Panc1 (cell line): ENCODE results near the gene BCL11B. TPM values are rescaled to one million over a fixed set of nuclear protein-coding genes. Genes with fewer than 3 reads are reported as not detected.

Experiments
- ATAC-seq: fragments of 200-7000 bp; cut with Tn5 transposase; 2 replicates; pipeline ENCODE4 v1.9.1; 2020; ENCODE audit warnings: mild to moderate bottlenecking, moderate library complexity
- BruUV-seq: library from RNA; stranded (reverse); fragments of 400-500 nt; replicated peaks from 2 replicates; lab custom pipeline; 2021; lab: Mats Ljungman, UMichigan
- CTCF ChIA-PET: fragments of 300-600 bp; sonication (Branson Sonifier 250); formaldehyde crosslinking; loops from one replicate; lab custom pipeline; 2022; ENCODE audit warnings: antibody characterized with exemption; lab: Charles Lee
- POLR2A ChIA-PET: fragments of 300-600 bp; sonication (Branson Sonifier 250); formaldehyde crosslinking; loops from one replicate; lab custom pipeline; 2022; ENCODE audit warnings: antibody characterized with exemption; lab: Charles Lee
- DNase-seq: peaks from one replicate; pipeline ENCODE4 v3.0.0-alpha.2; 2010; ENCODE audit warnings: low read depth, low spot score
- H3K27ac ChIP-seq: 2 replicates; pipeline ENCODE4 v1.5.1; 2011; ENCODE audit warnings: mild to moderate bottlenecking, low read length, inconsistent platforms
- H3K27me3 ChIP-seq: fragments of 200-500 bp; sonication (Bioruptor generic); 2 replicates; pipeline ENCODE4 v1.6.0; 2014; ENCODE audit warnings: low read length, inconsistent platforms; ENCODE audit not compliant: control insufficient read depth, insufficient read depth
- H3K36me3 ChIP-seq: fragments of 200-500 bp; sonication (Bioruptor generic); 2 replicates; pipeline ENCODE4 v1.5.1; 2014; ENCODE audit warnings: inconsistent platforms, mild to moderate bottlenecking, low read length, moderate library complexity; ENCODE audit not compliant: control insufficient read depth, insufficient read depth
- H3K4me1 ChIP-seq: 2 replicates; pipeline ENCODE4 v1.5.1; 2011; ENCODE audit warnings: inconsistent platforms, mild to moderate bottlenecking, low read length, moderate library complexity; ENCODE audit not compliant: control insufficient read depth, insufficient read depth
- H3K4me3 ChIP-seq, 2 experiments: 2 replicates each; pipeline ENCODE4 v1.5.1; 2011 to 2012; ENCODE audit warnings: low read depth in 2 of 2, low read length in 2 of 2, mild to moderate bottlenecking in 2 of 2, inconsistent platforms in 1 of 2, moderate library complexity in 1 of 2
- H3K9me3 ChIP-seq: fragments of 200-500 bp; sonication (Bioruptor generic); 2 replicates; pipeline ENCODE4 v1.5.1; 2014; ENCODE audit warnings: low read depth, mild to moderate bottlenecking, inconsistent platforms, low read length, moderate library complexity; ENCODE audit not compliant: control insufficient read depth, insufficient read depth
- POLR2AphosphoS5 ChIP-seq: IDR thresholded peaks from 2 replicates; pipeline ENCODE4 v1.6.1; 2012; ENCODE audit warnings: mild to moderate bottlenecking, low read depth, low read length, moderate library complexity
- SIN3A ChIP-seq: IDR thresholded peaks from 2 replicates; pipeline ENCODE4 v1.6.1; 2012; ENCODE audit warnings: low read depth, mild to moderate bottlenecking, low read length, moderate library complexity, borderline replicate concordance; ENCODE audit not compliant: insufficient read depth
- TCF7L2 ChIP-seq: IDR thresholded peaks from 2 replicates; pipeline ENCODE4 v1.6.1; 2011; ENCODE audit warnings: mild to moderate bottlenecking, low read depth, low read length, inconsistent platforms
- in situ Hi-C: cut with HindIII; loops from 2 replicates; pipeline ENCODE4 v1.10.0; 2016; ENCODE audit warnings: low sequenced_read_pairs, low pct_unique_long_range_greater_than_20kb
- intact Hi-C: fragments of 100-400 bp; cut with micrococcal nuclease; formaldehyde crosslinking; loops from one replicate; pipeline ENCODE4 v1.10.0; 2022; ENCODE audit not compliant: unreplicated experiment
- total RNA-seq: library from RNA; stranded (reverse); gene quantifications from one replicate; pipeline ENCODE4 v1.2.1, GENCODE V29; 2021; ENCODE audit not compliant: unreplicated experiment
- TF ChIP-seq, protein P1 (sequence below), 2 experiments: IDR thresholded peaks; 2 replicates each; pipeline ENCODE4 v1.6.1; 2011 to 2012; ENCODE audit warnings: low read depth in 2 of 2, control low read depth in 1 of 2, low read length in 1 of 2, mild to moderate bottlenecking in 1 of 2, moderate library complexity in 1 of 2; ENCODE audit not compliant: insufficient read depth in 1 of 2
- TF ChIP-seq, protein P2 (sequence below): fragments of 450-650 bp; IDR thresholded peaks from 2 replicates; pipeline ENCODE4 v1.5.1; 2017; ENCODE audit warnings: mild to moderate bottlenecking

BCL11B gene
- total RNA-seq, 1 experiment from 2014 or later = 0.23 TPM

DNA sequence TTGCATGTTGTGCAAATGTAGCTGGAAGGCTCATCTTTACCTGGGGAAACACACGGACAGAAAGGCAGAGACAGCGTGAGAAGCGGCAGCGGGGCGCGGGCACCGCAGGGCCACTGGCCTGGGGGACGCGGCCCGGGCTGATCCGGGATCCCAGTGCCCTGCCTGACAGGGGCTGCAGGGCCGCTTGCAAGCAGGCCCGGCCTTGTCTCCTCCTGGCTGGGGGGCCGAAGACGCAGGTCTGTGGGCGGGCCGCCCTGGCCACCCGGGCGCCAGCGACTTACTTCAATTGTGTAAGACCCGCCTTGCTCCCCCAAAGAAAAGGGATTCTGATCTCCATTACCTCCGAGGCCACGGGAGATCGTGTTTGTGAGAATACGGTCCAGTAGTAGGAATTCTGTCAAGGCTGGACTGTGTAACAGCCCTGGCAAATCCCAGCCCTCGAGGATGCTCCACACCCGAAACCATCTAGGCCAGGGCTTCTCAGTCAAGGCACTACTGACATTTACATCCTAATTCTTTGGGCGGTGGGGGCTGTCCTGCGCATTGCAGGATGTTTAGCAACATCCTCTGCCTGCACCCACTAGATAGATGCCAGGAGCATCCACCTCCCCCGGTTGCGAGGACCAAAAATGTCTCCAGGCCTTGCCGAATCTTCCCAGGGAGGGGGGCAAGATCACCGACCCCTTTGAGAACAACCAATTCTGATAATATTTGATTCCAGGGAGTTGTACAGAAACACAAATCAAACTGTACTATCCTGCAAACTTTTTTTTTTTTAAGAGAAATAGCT lies 95.6 kb downstream of the BCL11B start:
- no peaks in the 10 kb centered on the region for H3K4me1 ChIP-seq
- no peaks in the 10 kb centered on the region for H3K36me3 ChIP-seq
- no peaks in the 10 kb centered on the region for H3K9me3 ChIP-seq
- TF ChIP-seq, protein P1, sequence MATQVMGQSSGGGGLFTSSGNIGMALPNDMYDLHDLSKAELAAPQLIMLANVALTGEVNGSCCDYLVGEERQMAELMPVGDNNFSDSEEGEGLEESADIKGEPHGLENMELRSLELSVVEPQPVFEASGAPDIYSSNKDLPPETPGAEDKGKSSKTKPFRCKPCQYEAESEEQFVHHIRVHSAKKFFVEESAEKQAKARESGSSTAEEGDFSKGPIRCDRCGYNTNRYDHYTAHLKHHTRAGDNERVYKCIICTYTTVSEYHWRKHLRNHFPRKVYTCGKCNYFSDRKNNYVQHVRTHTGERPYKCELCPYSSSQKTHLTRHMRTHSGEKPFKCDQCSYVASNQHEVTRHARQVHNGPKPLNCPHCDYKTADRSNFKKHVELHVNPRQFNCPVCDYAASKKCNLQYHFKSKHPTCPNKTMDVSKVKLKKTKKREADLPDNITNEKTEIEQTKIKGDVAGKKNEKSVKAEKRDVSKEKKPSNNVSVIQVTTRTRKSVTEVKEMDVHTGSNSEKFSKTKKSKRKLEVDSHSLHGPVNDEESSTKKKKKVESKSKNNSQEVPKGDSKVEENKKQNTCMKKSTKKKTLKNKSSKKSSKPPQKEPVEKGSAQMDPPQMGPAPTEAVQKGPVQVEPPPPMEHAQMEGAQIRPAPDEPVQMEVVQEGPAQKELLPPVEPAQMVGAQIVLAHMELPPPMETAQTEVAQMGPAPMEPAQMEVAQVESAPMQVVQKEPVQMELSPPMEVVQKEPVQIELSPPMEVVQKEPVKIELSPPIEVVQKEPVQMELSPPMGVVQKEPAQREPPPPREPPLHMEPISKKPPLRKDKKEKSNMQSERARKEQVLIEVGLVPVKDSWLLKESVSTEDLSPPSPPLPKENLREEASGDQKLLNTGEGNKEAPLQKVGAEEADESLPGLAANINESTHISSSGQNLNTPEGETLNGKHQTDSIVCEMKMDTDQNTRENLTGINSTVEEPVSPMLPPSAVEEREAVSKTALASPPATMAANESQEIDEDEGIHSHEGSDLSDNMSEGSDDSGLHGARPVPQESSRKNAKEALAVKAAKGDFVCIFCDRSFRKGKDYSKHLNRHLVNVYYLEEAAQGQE (IDR thresholded peaks at IDR 0.05; ENCODE audit: insufficient read depth in 1 of 2, low read depth in 2 of 2, low read length in 1 of 2) = no peak
- TF ChIP-seq, protein P2, sequence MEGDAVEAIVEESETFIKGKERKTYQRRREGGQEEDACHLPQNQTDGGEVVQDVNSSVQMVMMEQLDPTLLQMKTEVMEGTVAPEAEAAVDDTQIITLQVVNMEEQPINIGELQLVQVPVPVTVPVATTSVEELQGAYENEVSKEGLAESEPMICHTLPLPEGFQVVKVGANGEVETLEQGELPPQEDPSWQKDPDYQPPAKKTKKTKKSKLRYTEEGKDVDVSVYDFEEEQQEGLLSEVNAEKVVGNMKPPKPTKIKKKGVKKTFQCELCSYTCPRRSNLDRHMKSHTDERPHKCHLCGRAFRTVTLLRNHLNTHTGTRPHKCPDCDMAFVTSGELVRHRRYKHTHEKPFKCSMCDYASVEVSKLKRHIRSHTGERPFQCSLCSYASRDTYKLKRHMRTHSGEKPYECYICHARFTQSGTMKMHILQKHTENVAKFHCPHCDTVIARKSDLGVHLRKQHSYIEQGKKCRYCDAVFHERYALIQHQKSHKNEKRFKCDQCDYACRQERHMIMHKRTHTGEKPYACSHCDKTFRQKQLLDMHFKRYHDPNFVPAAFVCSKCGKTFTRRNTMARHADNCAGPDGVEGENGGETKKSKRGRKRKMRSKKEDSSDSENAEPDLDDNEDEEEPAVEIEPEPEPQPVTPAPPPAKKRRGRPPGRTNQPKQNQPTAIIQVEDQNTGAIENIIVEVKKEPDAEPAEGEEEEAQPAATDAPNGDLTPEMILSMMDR = no peak
- TF ChIP-seq SIN3A (no peak), POLR2AphosphoS5 (no peak), TCF7L2 (no peak)
- H3K4me3 ChIP-seq = no peak overlapping the region
- in situ Hi-C loops = no loop called here
- BruUV-seq = no TSS peak
- ATAC-seq (no peak), DNase-seq (no peak)
- no peak overlapping the region for H3K27ac ChIP-seq
- H3K27me3 ChIP-seq = no peaks in the 10 kb centered on the region; the same call in none of the 2 replicates
- ChIA-PET CTCF (no interaction called here), POLR2A (no interaction called here)
- intact Hi-C loops = no loop called here

DNA sequence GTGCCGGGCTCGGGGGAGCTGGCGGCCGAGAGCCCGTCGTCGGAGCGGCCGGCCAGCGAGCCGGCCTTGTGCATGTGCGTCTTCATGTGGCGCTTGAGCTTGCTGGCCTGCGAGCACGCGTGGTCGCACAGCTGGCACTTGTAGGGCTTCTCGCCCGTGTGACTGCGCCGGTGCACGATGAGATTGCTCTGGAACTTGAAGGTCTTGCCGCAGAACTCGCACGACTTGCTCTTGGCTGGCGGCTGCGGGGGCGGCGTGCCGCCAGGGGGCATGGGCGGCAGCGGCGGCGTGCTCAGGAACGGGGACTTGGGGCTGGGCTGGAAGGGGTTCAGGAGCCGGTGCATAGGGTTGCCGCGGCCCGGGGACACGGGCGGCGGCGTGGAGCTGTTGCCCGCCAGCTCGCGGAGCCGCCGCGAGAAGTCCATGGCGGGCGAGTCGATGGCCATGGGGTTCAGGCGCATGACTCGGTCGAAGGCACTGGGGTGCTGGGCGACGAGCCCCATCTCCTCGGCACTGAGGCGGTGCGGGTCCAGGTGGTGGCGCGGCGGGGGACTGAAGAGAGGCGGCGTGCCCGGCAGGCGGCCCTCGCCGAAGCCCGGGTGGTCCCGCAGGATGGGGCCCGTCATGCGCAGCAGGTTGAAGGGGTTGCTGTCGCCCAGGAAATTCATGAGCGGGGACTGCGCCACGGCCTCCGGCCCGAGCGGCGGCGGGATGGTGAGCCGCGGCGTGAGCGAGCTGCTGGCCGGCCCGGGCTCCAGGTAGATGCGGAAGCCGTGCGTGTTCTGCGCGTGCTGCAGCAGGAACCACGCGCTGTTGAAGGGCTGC lies 96.5 kb downstream of the BCL11B start:
- intact Hi-C loops = no loop called here
- POLR2A ChIA-PET = no interaction called here
- BruUV-seq = no TSS peak

More for the DNA sequence above, 96.5 kb downstream of the BCL11B start:
- H3K27me3 ChIP-seq = peaks cover 1% of the 10 kb centered on the region
- no peaks in the 10 kb centered on the region for H3K4me1 ChIP-seq
- no peak for DNase-seq
- H3K27ac ChIP-seq = no peak overlapping the region
- CTCF ChIA-PET = no interaction called here
- in situ Hi-C loops = no loop called here
- H3K4me3 ChIP-seq = no peak overlapping the region
- ATAC-seq = no peak
- TF ChIP-seq, protein P2 = no peak
- TF ChIP-seq TCF7L2 (no peak), SIN3A (no peak), POLR2AphosphoS5 (no peak)
- TF ChIP-seq, protein P1 (IDR thresholded peaks at IDR 0.05; ENCODE audit: insufficient read depth in 1 of 2, low read depth in 2 of 2, low read length in 1 of 2) = no peak
- H3K36me3 ChIP-seq = no peaks in the 10 kb centered on the region
- H3K9me3 ChIP-seq = no peaks in the 10 kb centered on the region
